Measurements from ENCODE around the gene RTN4RL2.

The RTN4RL2 gene

DNA sequence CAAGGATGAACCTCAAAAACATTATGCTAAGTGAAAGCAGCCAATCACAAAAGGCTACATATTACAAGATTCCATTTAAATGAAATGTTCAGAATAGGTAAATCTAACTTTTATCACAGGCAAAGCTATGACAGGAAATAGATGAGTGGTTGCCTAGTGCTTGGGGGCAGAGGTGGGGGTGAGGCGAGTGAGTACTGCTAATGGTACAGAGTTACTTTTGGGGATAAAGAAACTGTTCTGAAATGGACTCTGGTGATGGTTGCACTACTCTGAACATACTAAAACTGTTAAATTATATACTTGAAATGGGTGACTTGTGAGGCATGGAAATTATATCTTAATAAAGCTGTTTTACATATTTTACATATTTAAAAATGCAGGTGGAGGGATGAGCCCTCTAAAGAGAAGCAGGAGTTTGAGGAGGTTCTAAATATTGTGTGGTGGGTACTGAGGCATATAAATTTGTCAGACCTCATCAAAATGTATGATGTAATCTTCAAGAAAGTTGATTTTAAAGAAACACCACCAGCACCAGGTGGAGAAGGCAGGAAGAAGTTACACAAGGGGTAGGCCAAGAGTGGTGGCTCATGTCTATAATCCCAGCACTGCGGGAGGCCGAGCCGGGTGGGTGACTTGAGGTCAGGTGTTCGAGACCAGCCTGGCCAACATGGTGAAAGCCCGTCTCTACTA, 51.6 kb downstream of the RTN4RL2 start:
- no peak overlapping the region for H3K4me3 ChIP-seq (ENCODE audit: low read depth, low read length)
- DNase-seq (ENCODE audit: low read depth): no peak
- no peak for TF ChIP-seq CTCF (IDR thresholded peaks at IDR 0.05; ENCODE audit: control insufficient read depth, extremely low read depth, insufficient read depth)

DNA sequence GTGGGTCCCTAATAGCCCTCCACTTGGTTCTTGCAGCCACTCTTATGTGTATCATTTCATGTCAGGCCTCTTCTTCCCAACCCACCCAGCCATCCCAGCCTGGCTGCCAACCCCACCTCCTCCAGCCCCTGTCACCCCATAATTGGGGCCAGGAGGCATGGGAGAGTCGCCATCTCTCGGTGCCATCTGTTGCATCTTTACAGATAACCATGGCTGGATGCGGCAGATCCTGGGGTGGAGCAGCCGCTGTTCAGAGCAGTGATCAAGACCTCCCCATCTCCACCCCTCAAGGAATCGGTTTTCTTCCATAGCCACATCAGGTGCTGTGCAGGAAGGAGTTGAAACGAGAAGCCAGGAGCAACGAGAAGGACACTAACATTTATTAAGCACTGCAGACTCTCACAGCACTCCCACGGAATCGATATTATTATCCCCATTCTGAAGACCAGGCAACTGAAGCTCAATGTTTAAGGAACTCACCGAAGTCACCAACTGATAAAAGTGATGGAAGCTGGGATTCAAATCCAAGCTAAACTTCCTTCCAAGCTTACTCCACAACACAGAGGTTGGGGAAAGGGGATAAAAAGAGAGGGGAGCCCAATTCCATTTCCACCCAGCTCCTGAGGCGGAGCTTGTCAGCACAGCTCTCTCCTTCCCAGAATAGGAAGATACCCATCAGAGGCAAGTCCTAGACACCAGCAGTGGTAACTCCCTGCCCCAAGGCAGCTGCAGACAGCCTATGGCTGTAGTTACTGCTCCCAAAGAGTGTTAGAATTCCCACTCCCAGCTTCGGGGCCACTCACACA, 52.5 kb downstream of the RTN4RL2 start:
- peak overlapping the region; percentile 87; the same call in 1 of the 2 replicates for H3K4me3 ChIP-seq (ENCODE audit: low read depth, low read length)
- no peak for DNase-seq (ENCODE audit: low read depth)

DNA sequence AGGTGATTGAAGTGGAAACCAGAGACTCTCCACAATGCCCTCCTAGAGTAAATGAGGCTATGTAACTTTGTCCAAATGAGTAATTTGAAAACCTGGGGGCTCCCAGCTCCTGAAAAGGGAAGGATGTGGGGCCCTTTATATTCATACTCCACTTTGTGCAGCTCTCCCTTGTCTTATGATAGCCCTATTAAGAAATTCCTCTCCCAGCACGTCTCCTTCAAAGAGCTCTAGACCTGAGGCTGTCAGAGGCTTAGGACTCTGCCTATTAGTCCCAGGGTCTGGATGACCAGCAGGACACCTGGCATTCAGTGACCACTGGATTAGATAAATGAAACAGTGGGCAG, 53.1 kb downstream of the RTN4RL2 start:
- DNase-seq (ENCODE audit: low read depth): no peak
- peak overlapping the region; percentile 87 for H3K4me3 ChIP-seq (ENCODE audit: low read depth, low read length)

More for the DNA sequence above, 52.5 kb downstream of the RTN4RL2 start:
- no peak for TF ChIP-seq CTCF (IDR thresholded peaks at IDR 0.05; ENCODE audit: control insufficient read depth, extremely low read depth, insufficient read depth)

DNA sequence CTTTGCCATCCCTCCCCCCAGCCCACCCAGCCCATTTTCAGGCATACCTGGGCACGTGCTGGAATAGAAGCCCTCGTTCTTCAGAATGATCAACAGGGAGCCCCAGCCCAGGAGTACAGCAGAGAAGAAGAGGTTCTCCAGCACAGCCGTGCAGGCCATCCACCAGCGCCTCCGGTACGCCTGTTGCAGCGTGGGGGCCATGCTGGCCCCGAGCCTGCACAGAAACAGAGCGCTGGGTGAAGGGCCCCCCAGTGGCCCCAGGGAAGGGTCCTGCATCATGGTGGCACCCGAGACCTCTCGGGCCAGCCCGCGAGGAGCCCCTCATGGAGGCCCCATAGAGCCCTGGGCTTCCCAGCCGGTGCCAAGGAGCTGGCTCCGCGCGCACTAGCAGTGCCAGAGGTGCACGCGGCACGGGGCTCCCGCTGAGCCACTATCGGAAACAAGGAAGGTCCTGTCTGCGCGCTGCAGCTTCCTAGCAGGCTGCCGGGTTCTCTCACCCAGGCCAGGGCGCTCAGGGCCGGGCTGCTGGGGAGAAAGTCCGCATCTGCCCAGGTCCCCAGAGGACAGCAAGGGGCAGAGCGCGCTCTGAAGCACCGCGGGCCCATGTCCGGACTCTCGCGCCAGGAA, 53.7 kb downstream of the RTN4RL2 start:
- DNase-seq (ENCODE audit: low read depth): no peak
- H3K4me3 ChIP-seq (ENCODE audit: low read depth, low read length): peak overlapping the region; percentile 87
- TF ChIP-seq CTCF (IDR thresholded peaks at IDR 0.05; ENCODE audit: control insufficient read depth, extremely low read depth, insufficient read depth): no peak

More for the DNA sequence above, 53.1 kb downstream of the RTN4RL2 start:
- TF ChIP-seq CTCF (IDR thresholded peaks at IDR 0.05; ENCODE audit: control insufficient read depth, extremely low read depth, insufficient read depth): no peak

DNA sequence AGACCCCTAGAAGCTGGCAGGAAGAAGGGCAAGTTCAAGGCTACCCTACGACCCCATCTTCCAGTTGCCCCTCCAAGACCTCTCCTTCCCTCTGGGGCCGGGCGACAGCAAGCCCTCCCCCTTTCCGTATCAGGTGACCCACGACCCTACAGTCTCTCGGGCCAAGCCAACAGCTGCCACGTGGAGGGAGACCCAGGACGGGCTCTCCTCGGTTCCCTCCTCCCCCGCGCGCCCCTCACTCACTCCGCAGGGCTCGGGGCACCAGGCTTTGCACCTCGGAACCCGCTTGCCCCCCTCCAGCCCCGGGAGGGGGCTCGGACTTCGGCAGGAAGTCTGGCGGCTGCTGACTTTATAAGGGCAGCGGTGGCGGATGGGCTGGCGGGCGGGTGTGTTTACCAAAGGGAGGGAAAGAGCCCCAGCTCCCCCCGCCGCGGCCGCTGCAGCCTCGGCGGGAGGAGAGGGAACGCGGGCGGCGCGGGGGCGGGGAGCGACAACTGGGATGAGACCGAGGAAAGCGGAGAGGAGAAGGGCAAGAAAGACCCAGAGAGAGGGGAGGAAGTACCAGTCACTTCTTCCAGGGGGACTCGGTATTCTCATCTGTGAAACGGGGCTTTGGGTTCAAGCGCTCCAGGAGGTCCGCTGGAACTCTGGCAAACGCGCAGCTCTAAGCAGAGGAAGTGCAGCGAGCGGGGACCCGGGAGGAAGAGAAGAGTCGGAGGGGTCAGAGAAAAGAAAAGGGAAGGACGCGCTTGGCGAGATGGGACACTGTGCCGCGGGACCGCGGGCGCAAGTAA, 54.4 kb downstream of the RTN4RL2 start:
- H3K4me3 ChIP-seq (ENCODE audit: low read depth, low read length): peak overlapping the region; percentile 87
- no peak for DNase-seq (ENCODE audit: low read depth)
- no peak for TF ChIP-seq CTCF (IDR thresholded peaks at IDR 0.05; ENCODE audit: control insufficient read depth, extremely low read depth, insufficient read depth)

- TF ChIP-seq CTCF (IDR thresholded peaks at IDR 0.05; ENCODE audit: control insufficient read depth, extremely low read depth, insufficient read depth): no peak
- H3K4me3 ChIP-seq (ENCODE audit: low read depth, low read length): peak within 1 kb of the TSS; percentile 87
- no peak for DNase-seq (ENCODE audit: low read depth)
Observed at GRCh38 chr11:57515332-57516060, 55.2 kb downstream of the RTN4RL2 start, which contains the start of gene SLC43A1. SLC43A1 (minus strand) TSS chr11:57515702; CDS start chr11:57514111, 1,591 bp downstream.

Measured in LNCaP clone FGC (cell line).